Measurements from ENCODE around the gene IRF2BPL. TPM values are rescaled to one million over a fixed set of nuclear protein-coding genes. Genes with fewer than 3 reads are reported as not detected.

The IRF2BPL gene
- total RNA-seq, 1 donor from 2014 or later, result 70.2 TPM

DNA sequence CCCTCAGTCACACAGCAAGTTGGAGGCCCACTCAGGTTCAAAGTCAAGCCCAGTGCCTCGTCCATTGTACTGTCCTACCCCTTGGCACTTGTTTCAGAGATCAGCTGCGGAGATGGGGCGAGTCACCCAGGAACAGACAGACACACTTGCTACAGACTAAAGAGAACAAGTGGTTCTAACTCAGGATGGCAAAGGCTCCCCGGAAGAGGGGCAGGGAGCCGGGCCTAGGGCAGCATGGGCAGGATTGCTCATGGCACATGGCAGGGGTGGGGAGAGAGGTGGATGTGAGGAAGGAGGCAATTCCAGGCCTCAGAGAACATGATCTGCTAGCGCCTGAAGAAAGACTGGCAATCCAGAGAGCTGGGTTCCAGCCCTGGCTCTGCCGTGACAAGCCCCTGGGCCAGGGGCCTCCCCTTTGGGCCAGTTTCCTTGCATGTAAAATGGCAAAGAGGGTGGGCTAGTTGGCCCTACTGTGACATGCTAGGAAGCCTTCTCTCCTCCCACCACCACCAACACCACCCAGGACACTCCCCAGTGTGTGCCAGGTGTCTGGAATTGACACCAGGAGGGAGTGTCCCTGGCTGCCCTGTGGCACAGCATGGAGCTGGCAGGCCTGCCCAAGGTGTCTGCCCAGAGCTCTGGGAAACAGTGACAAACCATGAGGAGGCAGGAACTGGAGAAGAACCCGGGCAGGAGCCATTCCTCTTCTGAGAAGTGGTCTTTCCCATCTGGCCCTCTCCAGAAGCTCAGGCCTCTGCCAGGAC lies 24.0 kb upstream of the IRF2BPL start:
- no peaks in the 10 kb centered on the region for H3K27me3 ChIP-seq (ENCODE audit: control insufficient read depth, insufficient read depth, low read length)
- TF ChIP-seq, protein P1, sequence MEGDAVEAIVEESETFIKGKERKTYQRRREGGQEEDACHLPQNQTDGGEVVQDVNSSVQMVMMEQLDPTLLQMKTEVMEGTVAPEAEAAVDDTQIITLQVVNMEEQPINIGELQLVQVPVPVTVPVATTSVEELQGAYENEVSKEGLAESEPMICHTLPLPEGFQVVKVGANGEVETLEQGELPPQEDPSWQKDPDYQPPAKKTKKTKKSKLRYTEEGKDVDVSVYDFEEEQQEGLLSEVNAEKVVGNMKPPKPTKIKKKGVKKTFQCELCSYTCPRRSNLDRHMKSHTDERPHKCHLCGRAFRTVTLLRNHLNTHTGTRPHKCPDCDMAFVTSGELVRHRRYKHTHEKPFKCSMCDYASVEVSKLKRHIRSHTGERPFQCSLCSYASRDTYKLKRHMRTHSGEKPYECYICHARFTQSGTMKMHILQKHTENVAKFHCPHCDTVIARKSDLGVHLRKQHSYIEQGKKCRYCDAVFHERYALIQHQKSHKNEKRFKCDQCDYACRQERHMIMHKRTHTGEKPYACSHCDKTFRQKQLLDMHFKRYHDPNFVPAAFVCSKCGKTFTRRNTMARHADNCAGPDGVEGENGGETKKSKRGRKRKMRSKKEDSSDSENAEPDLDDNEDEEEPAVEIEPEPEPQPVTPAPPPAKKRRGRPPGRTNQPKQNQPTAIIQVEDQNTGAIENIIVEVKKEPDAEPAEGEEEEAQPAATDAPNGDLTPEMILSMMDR (IDR thresholded peaks at IDR 0.05; ENCODE audit: insufficient read depth, low read length, poor library complexity, severe bottlenecking), result no peak
- DNase-seq (ENCODE audit: low read depth), result no peak

GRCh38 chr14:77051116-77051515 lies 22.6 kb upstream of the IRF2BPL start:
- TF ChIP-seq, protein P1 (IDR thresholded peaks at IDR 0.05; ENCODE audit: insufficient read depth, low read length, poor library complexity, severe bottlenecking), result no peak
- DNase-seq (ENCODE audit: low read depth), result no peak
- Histone ChIP-seq H3K4me3 (ENCODE audit: low read depth, low read length) (no peak overlapping the region), H3K27me3 (ENCODE audit: control insufficient read depth, insufficient read depth, low read length) (no peaks in the 10 kb centered on the region), H3K36me3 (ENCODE audit: control insufficient read depth, insufficient read depth, low read length) (no peaks in the 10 kb centered on the region)

More for the DNA sequence above, 24.0 kb upstream of the IRF2BPL start:
- Histone ChIP-seq H3K4me3 (ENCODE audit: low read depth, low read length) (no peak overlapping the region), H3K36me3 (ENCODE audit: control insufficient read depth, insufficient read depth, low read length) (no peaks in the 10 kb centered on the region)

DNA sequence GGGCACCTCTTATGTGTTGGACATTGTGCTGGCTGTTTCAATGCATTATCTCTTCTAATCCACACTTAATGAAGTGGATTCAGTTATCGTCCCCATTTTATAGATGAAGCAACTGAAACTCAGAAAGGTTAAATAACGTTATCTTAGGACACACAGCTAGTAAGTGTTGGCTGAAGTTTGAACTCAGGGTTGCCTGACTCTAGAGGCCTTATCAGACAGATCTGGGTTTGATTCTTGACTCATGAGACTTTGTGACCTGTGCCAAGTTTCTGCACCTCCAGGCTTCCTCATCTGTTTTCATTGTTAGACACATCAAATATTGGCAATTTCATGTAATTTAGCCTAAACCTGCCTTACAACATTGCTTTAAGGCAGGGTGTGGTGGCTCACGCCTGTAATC lies 18.2 kb upstream of the IRF2BPL start:
- no peak for DNase-seq (ENCODE audit: low read depth)
- Histone ChIP-seq H3K36me3 (ENCODE audit: control insufficient read depth, insufficient read depth, low read length) (no peaks in the 10 kb centered on the region), H3K4me3 (ENCODE audit: low read depth, low read length) (no peak overlapping the region), H3K27me3 (ENCODE audit: control insufficient read depth, insufficient read depth, low read length) (no peaks in the 10 kb centered on the region)
- TF ChIP-seq, protein P1 (IDR thresholded peaks at IDR 0.05; ENCODE audit: insufficient read depth, low read length, poor library complexity, severe bottlenecking), result no peak

DNA sequence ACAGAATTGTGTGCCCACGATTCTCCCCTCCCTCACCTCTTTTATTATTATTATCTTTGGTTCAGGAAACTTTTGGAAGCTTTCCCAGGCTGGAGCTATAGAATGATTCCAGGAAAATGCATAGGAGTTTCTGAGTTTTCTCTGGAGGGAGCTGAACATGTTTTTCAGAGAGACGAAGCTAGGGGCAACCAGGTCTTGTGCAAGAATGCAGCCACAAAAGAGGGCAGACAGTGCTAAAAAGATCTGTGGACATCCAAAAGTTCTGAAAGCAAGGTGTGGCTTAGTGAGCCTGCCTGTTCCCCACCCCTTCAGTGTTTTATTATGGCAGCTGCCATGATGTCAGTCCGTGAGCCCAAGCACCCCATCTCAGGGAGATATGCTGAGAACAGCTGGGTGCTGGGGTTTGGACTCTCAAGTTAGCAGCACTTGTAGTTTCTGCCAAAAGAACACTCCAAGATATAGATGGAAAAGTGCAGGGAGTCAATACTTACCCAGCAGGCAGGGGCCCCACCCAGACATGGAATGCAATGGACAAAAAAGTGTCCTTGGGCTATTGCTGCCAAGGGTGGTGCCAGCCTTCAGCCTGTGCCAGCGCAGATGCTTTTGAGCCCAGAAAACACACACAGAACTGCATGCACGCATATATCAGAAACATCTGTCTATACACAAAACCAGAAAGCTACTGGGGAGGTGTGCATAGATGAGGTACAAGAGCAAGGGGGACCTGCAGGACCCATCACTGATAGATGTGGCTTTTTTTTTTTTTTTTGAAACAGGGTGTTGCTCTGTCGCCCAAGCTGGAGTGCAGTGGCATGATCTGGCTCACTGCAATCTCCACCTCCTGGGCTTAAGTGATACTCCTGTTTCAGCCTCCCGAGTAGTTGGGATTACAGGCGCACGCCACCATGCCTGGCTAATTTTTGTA lies 17.0 kb upstream of the IRF2BPL start:
- H3K4me3 ChIP-seq (ENCODE audit: low read depth, low read length), result no peak overlapping the region

DNA sequence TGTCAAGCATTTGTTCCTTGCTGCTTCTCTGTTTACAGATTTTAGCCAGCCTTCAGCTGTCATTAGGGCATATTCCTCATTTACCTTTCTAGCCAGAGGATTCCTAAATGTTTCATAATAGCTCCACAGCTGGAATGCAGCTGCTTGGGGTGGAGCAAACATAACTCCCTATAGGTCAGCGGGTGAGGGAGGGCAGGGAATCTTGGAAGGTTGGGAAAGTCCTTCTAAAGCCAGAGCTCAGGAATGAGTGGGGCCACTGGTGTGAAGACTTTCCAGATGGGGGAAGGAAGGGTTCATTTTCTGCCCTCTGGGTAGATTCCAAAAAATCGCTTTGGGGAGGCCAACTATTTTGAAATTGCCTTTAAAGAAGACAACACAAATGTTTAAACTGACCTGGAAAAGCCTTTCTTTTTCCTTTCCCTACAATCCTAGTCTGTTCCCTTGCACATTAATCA lies 16.3 kb upstream of the IRF2BPL start:
- no peaks in the 10 kb centered on the region for H3K36me3 ChIP-seq (ENCODE audit: control insufficient read depth, insufficient read depth, low read length)
- H3K27me3 ChIP-seq (ENCODE audit: control insufficient read depth, insufficient read depth, low read length), result no peaks in the 10 kb centered on the region
- H3K4me3 ChIP-seq (ENCODE audit: low read depth, low read length), result no peak overlapping the region
- TF ChIP-seq, protein P1 (IDR thresholded peaks at IDR 0.05; ENCODE audit: insufficient read depth, low read length, poor library complexity, severe bottlenecking), result no peak
- DNase-seq (ENCODE audit: low read depth), result no peak

More for the DNA sequence above, 17.0 kb upstream of the IRF2BPL start:
- Histone ChIP-seq H3K27me3 (ENCODE audit: control insufficient read depth, insufficient read depth, low read length) (no peaks in the 10 kb centered on the region), H3K36me3 (ENCODE audit: control insufficient read depth, insufficient read depth, low read length) (no peaks in the 10 kb centered on the region)
- TF ChIP-seq, protein P1 (IDR thresholded peaks at IDR 0.05; ENCODE audit: insufficient read depth, low read length, poor library complexity, severe bottlenecking), result no peak
- DNase-seq (ENCODE audit: low read depth), result no peak

Measured in kidney epithelial cell (primary cell).